GM12873 (cell line): Measurements from ENCODE around the gene SNAPC4.

Experiments used
- CTCF ChIP-seq: IDR thresholded peaks from 2 replicates; pipeline ENCODE4 v1.5.1; 2012; ENCODE audit warnings: low read depth, mild to moderate bottlenecking, moderate library complexity, low read length, control low read depth; ENCODE audit not compliant: insufficient read depth; ENCODE audit errors: missing control alignments

The SNAPC4 gene

GRCh38 chr9:136437839-136438547 lies 38.0 kb upstream of the SNAPC4 start:
- TF ChIP-seq CTCF, result no peak

- TF ChIP-seq CTCF, result no peak
Observed at GRCh38 chr9:136437430-136437829, 37.5 kb upstream of the SNAPC4 start.

DNA sequence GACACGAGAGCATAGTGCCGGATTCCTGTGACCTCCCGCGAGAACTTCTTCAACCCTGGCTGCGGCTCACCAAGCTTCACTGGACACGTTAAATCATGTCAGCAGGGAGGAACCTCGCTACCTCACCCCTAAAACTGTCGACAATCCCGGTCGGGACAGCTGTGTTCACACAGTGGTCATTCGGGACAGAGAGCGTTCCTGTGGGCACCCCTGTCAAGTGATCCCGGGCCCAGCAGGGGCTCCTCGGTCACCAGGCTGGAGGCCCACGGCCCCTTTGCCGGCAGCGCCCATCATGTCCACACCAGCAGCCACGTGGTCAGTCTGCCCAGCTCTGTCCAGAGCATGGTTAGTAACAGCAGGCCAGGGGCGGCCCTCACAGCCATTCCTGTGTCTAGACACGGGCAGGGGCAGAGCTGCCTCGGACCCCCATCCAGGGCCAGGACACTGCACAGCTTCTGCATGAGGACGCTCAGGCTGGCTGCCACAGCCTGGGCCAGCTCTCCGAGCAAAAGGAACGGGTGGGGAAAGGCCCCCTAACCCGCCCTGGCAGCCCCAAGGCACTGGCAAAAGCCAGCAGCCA lies 36.2 kb upstream of the SNAPC4 start:
- no peak for TF ChIP-seq CTCF

GRCh38 chr9:136434580-136435169 lies 34.7 kb upstream of the SNAPC4 start:
- TF ChIP-seq CTCF, result no peak

GRCh38 chr9:136433849-136434579 lies 34.0 kb upstream of the SNAPC4 start:
- no peak for TF ChIP-seq CTCF

GRCh38 chr9:136433043-136433715 lies 33.2 kb upstream of the SNAPC4 start:
- TF ChIP-seq CTCF, result no peak
